Posterior vena cava (tissue), 2 donors: ENCODE results near the gene KIF18A. TPM values are rescaled to one million over a fixed set of nuclear protein-coding genes. Genes with fewer than 3 reads are reported as not detected.

Experiments
- DNase-seq: peaks from one replicate; pipeline ENCODE4 v3.0.0-alpha.2; 2020; ENCODE audit warnings: low spot score
- intact Hi-C, 2 donors: fragments of 100-400 bp; cut with DNase I; formaldehyde crosslinking; loops; one replicate each; pipeline versions ENCODE4 v1.14.1 to v1.14.2; 2022 to 2023
- total RNA-seq, 2 donors: library from RNA; stranded (reverse); fragmentation: NEBNext Ultra II Directional; extraction: Animal tissue kit (Norgen Biotek cat#: 25700); gene quantifications; one replicate each; pipeline ENCODE4 v1.2.1, GENCODE V29; 2021
- donor health status: DM: yes; HTN: yes; CAD: no.
- donor health status: DM: yes; HTN: yes; CAD: no.

KIF18A gene
- total RNA-seq, 2 donors from 2014 or later, result 1.7 to 4.2 TPM

- DNase-seq, result no peak
- intact Hi-C loops, result no loop called here
Observed at GRCh38 chr11:28072321-28072720, 35.6 kb downstream of the KIF18A start.

GRCh38 chr11:28071305-28071704, 36.7 kb downstream of the KIF18A start:
- no peak for DNase-seq
- intact Hi-C loops, result no loop called here

DNA sequence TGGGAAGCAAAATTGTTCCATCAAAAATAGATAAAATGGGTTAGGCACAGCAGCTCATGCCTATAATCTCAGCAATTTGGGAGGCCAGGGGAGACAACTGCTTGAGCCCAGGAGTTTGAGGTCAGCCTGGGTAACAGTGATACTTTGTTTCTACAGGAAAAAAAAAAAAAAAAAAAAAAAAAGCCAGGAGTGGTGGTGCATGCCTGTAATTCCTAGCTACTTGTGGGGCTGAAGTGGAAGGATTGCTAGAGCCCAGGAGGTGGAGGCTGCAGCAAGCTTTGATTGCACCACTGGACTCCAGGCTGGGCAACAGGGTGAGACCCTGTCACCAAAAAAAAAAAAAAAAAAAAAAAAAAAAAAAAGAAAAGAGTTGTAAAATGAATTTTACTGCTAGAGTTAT, 49.6 kb downstream of the KIF18A start:
- intact Hi-C loops, result no loop called here
- no peak for DNase-seq

GRCh38 chr11:28054821-28055220, 53.1 kb downstream of the KIF18A start:
- intact Hi-C loops, result no loop called here
- no peak for DNase-seq

GRCh38 chr11:28049338-28050216, 58.4 kb downstream of the KIF18A start:
- no peak for DNase-seq
- intact Hi-C loops, result no loop called here

GRCh38 chr11:28048812-28049211, 59.1 kb downstream of the KIF18A start:
- intact Hi-C loops, result no loop called here
- DNase-seq, result no peak

- no peak for DNase-seq
- intact Hi-C loops, result no loop called here
Observed at GRCh38 chr11:28043930-28044709, 63.8 kb downstream of the KIF18A start.

DNA sequence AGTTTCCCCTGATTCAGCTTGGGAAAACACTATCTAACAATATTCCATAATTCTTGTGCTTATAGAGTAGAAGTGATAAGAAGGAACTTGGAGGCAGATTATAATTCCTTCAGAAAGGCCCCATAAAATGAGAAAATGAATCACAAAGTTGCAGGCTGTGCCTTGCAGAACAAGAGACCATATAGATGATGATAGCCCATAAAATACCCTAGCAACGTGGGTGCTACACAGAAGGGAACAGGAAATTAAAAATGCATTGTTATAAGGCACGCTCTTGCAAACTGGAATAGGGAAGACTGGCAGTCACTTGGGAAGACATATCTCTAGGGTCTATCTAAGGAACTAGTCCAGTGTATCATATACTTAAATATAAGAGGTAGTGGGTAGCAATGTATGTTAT, 67.6 kb downstream of the KIF18A start:
- no peak for DNase-seq
- intact Hi-C loops, result no loop called here

DNA sequence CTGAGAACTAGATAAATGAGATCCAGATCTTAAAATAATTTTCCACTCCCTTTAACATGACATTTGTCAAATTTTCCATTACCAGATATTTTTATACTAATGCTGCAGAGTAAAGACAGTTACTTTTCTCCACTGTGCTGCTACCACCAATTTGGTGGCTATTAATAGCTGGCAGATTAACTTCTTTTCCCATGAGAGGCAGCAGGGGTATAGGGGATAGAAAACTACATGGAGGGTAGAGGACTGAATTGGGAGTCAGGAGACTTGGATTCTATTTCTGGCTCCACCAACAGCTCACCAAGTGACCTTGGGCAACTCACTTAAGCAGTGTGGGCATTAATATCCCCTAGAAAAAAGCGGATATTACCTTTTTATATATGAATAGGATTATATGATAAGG, 69.2 kb downstream of the KIF18A start:
- no peak for DNase-seq
- intact Hi-C loops, result no loop called here

- DNase-seq, result no peak
- intact Hi-C loops, result no loop called here
Observed at GRCh38 chr11:28026634-28027290, 81.2 kb downstream of the KIF18A start.

GRCh38 chr11:28017816-28018215, 90.1 kb downstream of the KIF18A start:
- DNase-seq, result no peak
- intact Hi-C loops, result no loop called here

DNA sequence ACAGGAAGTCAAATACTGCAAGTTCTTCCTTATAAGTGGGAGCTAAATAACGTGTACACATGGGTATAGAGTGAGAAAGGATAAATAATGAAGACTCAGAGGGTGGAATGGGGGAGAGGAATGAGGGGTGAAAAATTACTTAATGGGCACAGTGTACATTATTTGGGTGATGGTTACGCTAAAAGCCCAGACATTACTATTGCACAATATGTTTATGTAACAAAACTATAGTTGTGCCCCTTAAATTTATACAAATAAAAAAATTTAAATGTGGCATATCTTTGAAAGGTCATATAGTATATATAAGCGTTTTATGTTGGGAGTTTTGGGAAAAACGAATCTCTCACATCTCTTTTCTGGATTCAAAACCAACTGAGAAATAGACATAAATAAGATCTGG, 96.1 kb downstream of the KIF18A start:
- intact Hi-C loops, result no loop called here
- no peak for DNase-seq

DNA sequence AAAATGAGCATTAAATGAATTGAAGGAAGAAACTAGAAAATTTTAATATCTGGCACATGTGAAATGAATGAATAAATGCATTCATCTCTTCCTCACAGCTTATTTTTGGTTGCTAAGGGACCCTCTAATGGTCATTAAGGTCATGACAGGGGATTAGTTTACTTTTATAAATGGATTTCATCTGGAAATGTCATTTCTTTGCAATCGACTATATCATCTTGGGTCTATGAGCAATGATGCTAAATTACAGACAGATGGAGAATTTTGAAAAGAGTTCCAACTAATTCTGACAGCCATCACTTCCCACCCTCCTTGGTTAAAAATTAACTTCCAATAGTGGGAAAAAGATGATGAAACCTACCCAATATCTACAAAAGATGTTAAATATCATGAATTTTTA, 98.0 kb downstream of the KIF18A start:
- intact Hi-C loops, result no loop called here
- no peak for DNase-seq

GRCh38 chr11:28009388-28009787, 98.6 kb downstream of the KIF18A start:
- intact Hi-C loops, result no loop called here
- DNase-seq, result no peak

- intact Hi-C loops, result no loop called here
- DNase-seq, result no peak
Observed at GRCh38 chr11:28003615-28004014, 104.3 kb downstream of the KIF18A start.

DNA sequence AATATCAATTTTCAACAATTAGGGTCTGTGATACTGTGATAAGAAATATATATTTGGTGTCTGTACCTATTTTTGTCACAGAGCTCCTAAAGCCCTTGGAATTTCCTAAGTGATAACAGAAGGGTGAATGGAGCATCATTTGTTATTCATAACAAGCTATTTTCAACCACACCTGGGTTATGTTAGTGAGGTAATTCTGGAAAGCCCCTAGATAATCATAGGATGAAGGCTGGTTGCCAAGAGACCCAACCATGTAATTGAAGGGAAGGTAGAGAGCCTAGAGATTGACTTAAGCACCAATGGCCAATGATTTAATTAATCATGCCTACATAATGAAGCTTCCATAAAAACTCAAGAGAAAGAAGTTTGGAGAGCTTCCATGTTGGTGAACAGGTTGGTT, 109.4 kb downstream of the KIF18A start:
- intact Hi-C loops, result no loop called here
- no peak for DNase-seq

DNA sequence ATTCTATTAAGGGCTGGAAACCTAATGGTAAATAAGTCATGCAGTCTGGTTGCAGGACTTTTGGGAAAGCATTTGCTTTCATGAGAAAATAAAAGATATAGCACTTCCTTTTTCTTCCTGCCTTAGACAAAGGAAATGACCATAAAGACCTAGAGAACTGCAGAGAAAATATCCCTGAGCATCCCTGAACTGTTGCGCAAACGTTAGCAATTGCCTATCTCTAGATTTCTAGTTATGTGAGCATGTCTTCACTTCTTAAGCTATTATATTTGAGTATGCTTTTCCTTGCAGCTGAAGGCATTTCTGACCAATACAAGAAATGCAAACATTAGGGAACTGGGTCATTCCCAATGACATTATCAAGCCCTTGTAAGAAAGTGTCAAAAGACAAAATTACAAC, 110.6 kb downstream of the KIF18A start:
- no peak for DNase-seq
- intact Hi-C loops, result no loop called here

DNA sequence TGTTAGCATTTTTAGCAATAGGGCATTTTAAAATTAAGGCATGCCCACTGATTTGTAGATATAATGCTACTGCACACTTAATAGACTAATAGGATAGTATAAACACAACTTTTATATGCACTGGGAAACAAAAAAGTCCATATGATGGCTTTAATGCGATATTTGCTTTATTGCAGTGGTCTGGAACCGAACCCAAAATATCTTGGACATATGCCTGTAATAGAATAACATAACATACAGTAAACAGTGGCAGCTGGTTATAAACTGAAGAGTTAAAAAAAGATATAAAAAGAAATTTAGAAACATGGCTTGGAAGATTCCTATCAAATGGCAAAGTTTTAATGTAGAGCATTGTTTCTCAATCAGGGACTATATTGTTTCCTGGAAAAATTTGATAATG, 111.9 kb downstream of the KIF18A start:
- intact Hi-C loops, result no loop called here
- no peak for DNase-seq

DNA sequence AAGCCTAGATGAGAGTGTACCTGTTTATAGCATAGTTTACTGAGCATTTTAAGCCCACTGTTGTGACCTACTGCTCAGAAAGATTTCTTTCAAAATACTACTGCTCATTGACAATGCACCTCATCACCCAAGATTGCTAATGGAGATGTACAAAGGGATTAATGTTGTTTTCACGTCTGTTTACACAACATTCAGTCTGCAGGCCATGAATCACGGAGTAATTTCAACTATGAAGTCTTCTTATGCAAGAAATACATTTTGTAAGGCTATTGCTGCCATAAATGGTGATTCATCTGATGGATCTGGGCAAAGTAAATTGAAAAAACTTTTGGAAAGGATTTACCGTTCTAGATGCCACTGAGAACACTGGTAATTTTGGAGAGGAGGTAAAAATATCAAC, 112.9 kb downstream of the KIF18A start:
- intact Hi-C loops, result no loop called here
- DNase-seq, result no peak

DNA sequence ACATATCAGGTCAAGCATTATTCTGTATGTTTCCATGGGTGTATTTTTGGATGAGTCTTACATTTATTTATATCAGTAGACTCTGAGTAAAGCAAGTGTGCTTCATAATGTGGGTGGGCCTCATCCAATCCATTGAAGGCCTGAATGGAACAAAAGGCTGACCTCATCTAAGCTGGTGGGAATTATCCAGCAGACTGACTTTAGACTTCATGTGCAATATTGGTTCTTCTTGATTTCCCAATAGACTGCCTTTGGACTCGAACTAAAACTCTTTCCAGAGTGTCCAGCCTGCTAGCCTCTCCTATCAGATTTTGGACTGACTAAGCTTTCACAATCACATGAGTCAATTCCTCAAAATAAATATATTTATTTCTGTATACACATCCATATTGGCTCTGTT, 116.2 kb downstream of the KIF18A start:
- DNase-seq, result no peak
- intact Hi-C loops, result no loop called here
